HG03196 (cell line): Measurements from ENCODE around the gene TSKU.

Experiments used
- ATAC-seq: cut with Tn5 transposase; IDR thresholded peaks from one replicate; pipeline ENCODE4 v1.9.1; 2021; ENCODE audit not compliant: unreplicated experiment

Gene TSKU

DNA sequence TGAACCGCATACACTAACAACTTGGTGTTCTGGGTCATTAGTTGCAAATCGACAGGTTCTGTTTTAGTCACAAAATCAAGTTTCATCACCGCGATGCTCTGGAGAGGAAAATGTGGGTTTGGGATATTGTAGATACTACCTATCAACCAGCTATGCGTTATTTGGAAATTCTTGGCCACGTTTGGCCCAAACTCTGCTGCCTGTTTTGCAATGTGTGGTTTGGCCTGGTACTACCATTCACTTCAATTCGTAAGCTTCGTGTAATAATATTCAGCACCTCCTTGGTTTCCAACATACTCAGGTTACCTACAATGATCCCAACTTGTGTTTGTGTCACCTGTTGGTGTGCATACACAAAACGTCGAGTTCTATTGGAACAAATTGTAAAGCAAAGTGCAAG, 61.4 kb downstream of the TSKU start:
- ATAC-seq: no peak

DNA sequence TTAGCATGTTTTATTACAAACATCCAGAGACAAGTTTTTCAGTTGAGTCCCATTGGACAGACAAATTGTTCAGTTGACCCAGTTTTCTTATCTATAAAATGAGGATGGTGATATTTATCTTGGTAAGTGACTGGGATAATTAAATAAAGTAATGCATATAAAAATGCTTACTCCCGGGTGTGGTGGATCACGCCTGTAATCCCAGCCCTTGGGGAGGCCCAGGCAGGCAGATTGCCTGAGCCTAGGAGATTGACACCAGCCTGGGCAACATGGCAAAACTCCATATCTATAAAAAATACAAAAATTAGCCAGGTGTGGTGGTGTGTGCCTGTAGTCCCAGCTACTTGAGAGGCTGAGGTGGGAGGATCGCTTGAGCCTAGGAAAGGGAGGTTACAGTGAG, 61.9 kb downstream of the TSKU start:
- ATAC-seq: no peak

DNA sequence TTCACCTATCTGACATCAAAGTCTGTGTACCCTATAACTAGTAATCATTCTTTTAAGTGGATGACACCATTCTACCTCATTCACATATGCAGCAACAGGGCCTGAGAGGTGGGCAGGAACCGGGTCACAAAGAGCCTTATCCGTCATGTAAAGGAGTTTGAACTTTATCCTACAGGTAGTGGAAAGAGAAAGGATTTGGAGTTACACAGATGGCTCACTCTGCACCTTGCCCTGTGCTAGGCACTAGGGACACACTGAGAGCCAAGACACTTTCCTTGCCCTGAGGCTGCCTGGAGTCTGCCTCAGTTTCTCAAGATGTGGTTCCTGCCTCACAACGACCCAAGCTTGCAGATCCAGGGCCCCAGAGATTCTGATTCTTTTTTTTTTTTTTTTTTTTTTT, 63.3 kb downstream of the TSKU start:
- ATAC-seq: no peak
